ENCODE results near the gene RELCH.

RELCH gene

GRCh38 chr18:62200121-62200914, 13.3 kb downstream of the RELCH start:
- Histone ChIP-seq H4K20me1 (ENCODE audit: control insufficient read depth, insufficient read depth, low read depth, low read length) (no peaks in the 10 kb centered on the region), H3F3A (ENCODE audit: control insufficient read depth, insufficient read depth) (no peaks in the 10 kb centered on the region), H3K27ac (ENCODE audit: low read depth, low read length) (no peak overlapping the region), H3K79me2 (ENCODE audit: control insufficient read depth, low read length) (peaks cover 82% of the 10 kb centered on the region), H3K27me3 (ENCODE audit: control insufficient read depth, low read length) (no peaks in the 10 kb centered on the region), H3K9me2 (replicated peaks; ENCODE audit: control insufficient read depth, low read length) (no peaks in the 10 kb centered on the region), H3K4me2 (ENCODE audit: low read length) (no peak overlapping the region), H3K9me3 (ENCODE audit: control insufficient read depth, insufficient read depth, low read length) (no peaks in the 10 kb centered on the region), H3K4me1 (ENCODE audit: control insufficient read depth, low read length) (no peaks in the 10 kb centered on the region; the same call in 1 of the 2 replicates), H3K4me3 (ENCODE audit: low read length) (no peak overlapping the region), H3K36me3 (ENCODE audit: control insufficient read depth, low read length) (no peaks in the 10 kb centered on the region)
- TF ChIP-seq, protein P1, sequence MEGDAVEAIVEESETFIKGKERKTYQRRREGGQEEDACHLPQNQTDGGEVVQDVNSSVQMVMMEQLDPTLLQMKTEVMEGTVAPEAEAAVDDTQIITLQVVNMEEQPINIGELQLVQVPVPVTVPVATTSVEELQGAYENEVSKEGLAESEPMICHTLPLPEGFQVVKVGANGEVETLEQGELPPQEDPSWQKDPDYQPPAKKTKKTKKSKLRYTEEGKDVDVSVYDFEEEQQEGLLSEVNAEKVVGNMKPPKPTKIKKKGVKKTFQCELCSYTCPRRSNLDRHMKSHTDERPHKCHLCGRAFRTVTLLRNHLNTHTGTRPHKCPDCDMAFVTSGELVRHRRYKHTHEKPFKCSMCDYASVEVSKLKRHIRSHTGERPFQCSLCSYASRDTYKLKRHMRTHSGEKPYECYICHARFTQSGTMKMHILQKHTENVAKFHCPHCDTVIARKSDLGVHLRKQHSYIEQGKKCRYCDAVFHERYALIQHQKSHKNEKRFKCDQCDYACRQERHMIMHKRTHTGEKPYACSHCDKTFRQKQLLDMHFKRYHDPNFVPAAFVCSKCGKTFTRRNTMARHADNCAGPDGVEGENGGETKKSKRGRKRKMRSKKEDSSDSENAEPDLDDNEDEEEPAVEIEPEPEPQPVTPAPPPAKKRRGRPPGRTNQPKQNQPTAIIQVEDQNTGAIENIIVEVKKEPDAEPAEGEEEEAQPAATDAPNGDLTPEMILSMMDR (IDR thresholded peaks at IDR 0.05; ENCODE audit: low read depth, low read length, poor library complexity, severe bottlenecking): no peak
- no peak for TF ChIP-seq EZH2phosphoT487 (IDR thresholded peaks at IDR 0.05; ENCODE audit: borderline replicate concordance, low read length)

GRCh38 chr18:62201870-62202269, 14.8 kb downstream of the RELCH start:
- Histone ChIP-seq H3F3A (ENCODE audit: control insufficient read depth, insufficient read depth) (no peaks in the 10 kb centered on the region), H3K9me2 (replicated peaks; ENCODE audit: control insufficient read depth, low read length) (no peaks in the 10 kb centered on the region), H3K4me2 (ENCODE audit: low read length) (no peak overlapping the region), H3K4me3 (ENCODE audit: low read length) (no peak overlapping the region), H3K79me2 (ENCODE audit: control insufficient read depth, low read length) (peaks cover 81% of the 10 kb centered on the region), H3K27ac (ENCODE audit: low read depth, low read length) (no peak overlapping the region), H3K27me3 (ENCODE audit: control insufficient read depth, low read length) (no peaks in the 10 kb centered on the region), H4K20me1 (ENCODE audit: control insufficient read depth, insufficient read depth, low read depth, low read length) (no peaks in the 10 kb centered on the region), H3K9me3 (ENCODE audit: control insufficient read depth, insufficient read depth, low read length) (no peaks in the 10 kb centered on the region), H3K4me1 (ENCODE audit: control insufficient read depth, low read length) (no peaks in the 10 kb centered on the region; the same call in 1 of the 2 replicates), H3K36me3 (ENCODE audit: control insufficient read depth, low read length) (no peaks in the 10 kb centered on the region)
- TF ChIP-seq, protein P1 (IDR thresholded peaks at IDR 0.05; ENCODE audit: low read depth, low read length, poor library complexity, severe bottlenecking): no peak
- no peak for TF ChIP-seq EZH2phosphoT487 (IDR thresholded peaks at IDR 0.05; ENCODE audit: borderline replicate concordance, low read length)

DNA sequence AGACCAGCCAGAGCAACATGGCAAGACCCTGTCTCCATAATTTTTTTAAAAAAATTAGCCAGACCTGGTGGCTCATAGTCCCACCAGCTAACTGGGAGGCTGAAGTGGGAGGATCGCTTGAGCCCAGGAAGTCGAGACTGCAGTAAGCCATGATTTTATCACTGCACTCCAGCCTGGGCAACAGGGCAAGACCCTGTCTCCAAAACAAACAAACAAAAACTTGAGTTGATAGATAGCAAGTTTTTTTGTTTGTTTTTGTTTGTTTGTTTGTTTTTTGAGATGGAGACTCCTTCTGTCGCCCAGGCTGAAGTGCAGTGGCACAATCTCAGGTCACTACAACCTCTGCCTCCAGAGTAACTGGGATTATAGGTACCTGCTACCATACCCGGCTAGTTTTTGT, 18.8 kb downstream of the RELCH start:
- Histone ChIP-seq H4K20me1 (ENCODE audit: control insufficient read depth, insufficient read depth, low read depth, low read length) (no peaks in the 10 kb centered on the region), H3K4me2 (ENCODE audit: low read length) (no peak overlapping the region)
- TF ChIP-seq EZH2phosphoT487 (IDR thresholded peaks at IDR 0.05; ENCODE audit: borderline replicate concordance, low read length): no peak
- TF ChIP-seq, protein P1 (IDR thresholded peaks at IDR 0.05; ENCODE audit: low read depth, low read length, poor library complexity, severe bottlenecking): no peak

More for the DNA sequence above, 18.8 kb downstream of the RELCH start:
- no peaks in the 10 kb centered on the region for H3K9me3 ChIP-seq (ENCODE audit: control insufficient read depth, insufficient read depth, low read length)
- no peaks in the 10 kb centered on the region for H3F3A ChIP-seq (ENCODE audit: control insufficient read depth, insufficient read depth)
- no peak overlapping the region for H3K4me3 ChIP-seq (ENCODE audit: low read length)
- peaks cover 11% of the 10 kb centered on the region; the same call in 1 of the 2 replicates for H3K36me3 ChIP-seq (ENCODE audit: control insufficient read depth, low read length)
- peaks cover 85% of the 10 kb centered on the region for H3K79me2 ChIP-seq (ENCODE audit: control insufficient read depth, low read length)
- no peaks in the 10 kb centered on the region for H3K9me2 ChIP-seq (replicated peaks; ENCODE audit: control insufficient read depth, low read length)
- H3K27ac ChIP-seq (ENCODE audit: low read depth, low read length): no peak overlapping the region
- no peaks in the 10 kb centered on the region for H3K4me1 ChIP-seq (ENCODE audit: control insufficient read depth, low read length)
- H3K27me3 ChIP-seq (ENCODE audit: control insufficient read depth, low read length): no peaks in the 10 kb centered on the region

Measured in DOHH2 (cell line).